Measurements from ENCODE around the gene APP. TPM values are rescaled to one million over a fixed set of nuclear protein-coding genes. Genes with fewer than 3 reads are reported as not detected.

Gene APP
- total and polyA plus RNA-seq, 4 experiments from 2014 or later = 4.9 to 57.9 (median 34.2) TPM

GRCh38 chr21:25872271-25872670 lies 298.3 kb downstream of the APP start:
- DNase-seq = no peak
- ChIA-PET POLR2A (ENCODE audit: partially characterized antibody) (no interaction called here), CTCF (ENCODE audit: partially characterized antibody) (no interaction called here)
- H3K4me1 ChIP-seq (ENCODE audit: insufficient read depth, low read length) = no peaks in the 10 kb centered on the region
- no peak overlapping the region for H3K27ac ChIP-seq (ENCODE audit: low read depth, low read length)
- peaks cover 0 to 1% of the 10 kb centered on the region in 2 donors for H3K27me3 Mint-ChIP-seq
- no peak overlapping the region for H3K4me3 Mint-ChIP-seq
- no peaks in the 10 kb centered on the region for H3K36me3 Mint-ChIP-seq
- H3K36me3 ChIP-seq (ENCODE audit: insufficient read depth, low read length) = no peaks in the 10 kb centered on the region
- no peak overlapping the region for H3K4me3 ChIP-seq (ENCODE audit: low read length in 2 of 2)
- intact Hi-C loops (cut with micrococcal nuclease) = no loop called here
- no peaks in the 10 kb centered on the region for H3K27me3 ChIP-seq (ENCODE audit: insufficient read depth, low read length)
- no peaks in the 10 kb centered on the region for H3K9me3 ChIP-seq (ENCODE audit: control insufficient read depth in 1 of 2, low read length in 2 of 2)
- no peaks in the 10 kb centered on the region for H3K4me1 Mint-ChIP-seq
- H3K27ac Mint-ChIP-seq = no peak overlapping the region
- peaks cover 0 to 2% (median 0%) of the 10 kb centered on the region in 8 donors for H3K9me3 Mint-ChIP-seq

- POLR2A ChIA-PET (ENCODE audit: partially characterized antibody) = no interaction called here
- peaks cover 0 to 2% (median 0%) of the 10 kb centered on the region in 8 donors for H3K9me3 Mint-ChIP-seq
- intact Hi-C loops (cut with micrococcal nuclease) = no loop called here
- Histone ChIP-seq H3K27me3 (ENCODE audit: insufficient read depth, low read length) (no peaks in the 10 kb centered on the region), H3K9me3 (ENCODE audit: control insufficient read depth in 1 of 2, low read length in 2 of 2) (no peaks in the 10 kb centered on the region), H3K4me1 (ENCODE audit: insufficient read depth, low read length) (no peaks in the 10 kb centered on the region), H3K27ac (ENCODE audit: low read depth, low read length) (no peak overlapping the region), H3K4me3 (ENCODE audit: low read length in 2 of 2) (no peak overlapping the region), H3K36me3 (ENCODE audit: insufficient read depth, low read length) (no peaks in the 10 kb centered on the region)
- DNase-seq = no peak
- no peak overlapping the region for H3K27ac Mint-ChIP-seq
- no peaks in the 10 kb centered on the region for H3K4me1 Mint-ChIP-seq
- no peak overlapping the region for H3K4me3 Mint-ChIP-seq
- CTCF ChIA-PET (ENCODE audit: partially characterized antibody) = no interaction called here
- peaks cover 0 to 1% of the 10 kb centered on the region in 2 donors for H3K27me3 Mint-ChIP-seq
- no peaks in the 10 kb centered on the region for H3K36me3 Mint-ChIP-seq
Observed at GRCh38 chr21:25871566-25871965, 299.0 kb downstream of the APP start.

- Mint-ChIP-seq H3K4me1 (peaks cover 0 to 5% (median 3%) of the 10 kb centered on the region in 4 donors), H3K36me3 (no peaks in the 10 kb centered on the region), H3K9me3 (peaks cover 0 to 2% (median 0%) of the 10 kb centered on the region in 8 donors), H3K4me3 (no peak overlapping the region), H3K27ac (no peak overlapping the region), H3K27me3 (peaks cover 1 to 6% of the 10 kb centered on the region in 2 donors)
- CTCF ChIA-PET (ENCODE audit: partially characterized antibody) = no interaction called here
- Histone ChIP-seq H3K4me1 (ENCODE audit: insufficient read depth, low read length) (no peaks in the 10 kb centered on the region), H3K9me3 (ENCODE audit: control insufficient read depth in 1 of 2, low read length in 2 of 2) (no peaks in the 10 kb centered on the region), H3K4me3 (ENCODE audit: low read length in 2 of 2) (no peak overlapping the region), H3K27me3 (ENCODE audit: insufficient read depth, low read length) (no peaks in the 10 kb centered on the region), H3K36me3 (ENCODE audit: insufficient read depth, low read length) (no peaks in the 10 kb centered on the region), H3K27ac (ENCODE audit: low read depth, low read length) (no peak overlapping the region)
- DNase-seq = no peak
- POLR2A ChIA-PET (ENCODE audit: partially characterized antibody) = no interaction called here
- intact Hi-C loops (cut with micrococcal nuclease) = no loop called here
Observed at GRCh38 chr21:25870084-25870483, 300.5 kb downstream of the APP start.

GRCh38 chr21:25867061-25867460 lies 303.5 kb downstream of the APP start:
- no peak overlapping the region for H3K4me3 Mint-ChIP-seq
- CTCF ChIA-PET (ENCODE audit: partially characterized antibody) = no interaction called here
- peaks cover 1 to 6% of the 10 kb centered on the region in 2 donors for H3K27me3 Mint-ChIP-seq
- no peaks in the 10 kb centered on the region for H3K4me1 ChIP-seq (ENCODE audit: insufficient read depth, low read length)
- intact Hi-C loops (cut with micrococcal nuclease) = no loop called here
- H3K4me1 Mint-ChIP-seq = peaks cover 0 to 5% (median 3%) of the 10 kb centered on the region in 4 donors
- H3K27me3 ChIP-seq (ENCODE audit: insufficient read depth, low read length) = no peaks in the 10 kb centered on the region
- H3K4me3 ChIP-seq (ENCODE audit: low read length in 2 of 2) = no peak overlapping the region
- no peak overlapping the region for H3K27ac ChIP-seq (ENCODE audit: low read depth, low read length)
- POLR2A ChIA-PET (ENCODE audit: partially characterized antibody) = no interaction called here
- H3K9me3 Mint-ChIP-seq = peaks cover 0 to 2% (median 0%) of the 10 kb centered on the region in 8 donors
- no peak for DNase-seq
- H3K9me3 ChIP-seq (ENCODE audit: control insufficient read depth in 1 of 2, low read length in 2 of 2) = no peaks in the 10 kb centered on the region
- H3K36me3 ChIP-seq (ENCODE audit: insufficient read depth, low read length) = no peaks in the 10 kb centered on the region
- no peak overlapping the region for H3K27ac Mint-ChIP-seq
- H3K36me3 Mint-ChIP-seq = no peaks in the 10 kb centered on the region

GRCh38 chr21:25863747-25864146 lies 306.8 kb downstream of the APP start:
- no peak for DNase-seq
- H3K27ac ChIP-seq (ENCODE audit: low read depth, low read length) = no peak overlapping the region
- no peaks in the 10 kb centered on the region for H3K9me3 Mint-ChIP-seq
- H3K27me3 Mint-ChIP-seq = peaks cover 0 to 6% of the 10 kb centered on the region in 2 donors
- no peaks in the 10 kb centered on the region for H3K27me3 ChIP-seq (ENCODE audit: insufficient read depth, low read length)
- H3K4me1 Mint-ChIP-seq = peaks cover 0 to 5% (median 3%) of the 10 kb centered on the region in 4 donors
- no peaks in the 10 kb centered on the region for H3K36me3 ChIP-seq (ENCODE audit: insufficient read depth, low read length)
- no peaks in the 10 kb centered on the region for H3K9me3 ChIP-seq (ENCODE audit: control insufficient read depth in 1 of 2, low read length in 2 of 2)
- H3K27ac Mint-ChIP-seq = peak overlapping the region in 1 of 7 donors; percentile 36
- no peak overlapping the region for H3K4me3 Mint-ChIP-seq
- CTCF ChIA-PET (ENCODE audit: partially characterized antibody) = interaction anchor here (1.4 kb wide), 1 partner anchor 255 kb away, joined by 8 read pairs; no protein-coding TSS in a partner anchor
- intact Hi-C loops (cut with micrococcal nuclease) = no loop called here
- no peak overlapping the region for H3K4me3 ChIP-seq (ENCODE audit: low read length in 2 of 2)
- no peaks in the 10 kb centered on the region for H3K36me3 Mint-ChIP-seq
- H3K4me1 ChIP-seq (ENCODE audit: insufficient read depth, low read length) = no peaks in the 10 kb centered on the region
- POLR2A ChIA-PET (ENCODE audit: partially characterized antibody) = no interaction called here

GRCh38 chr21:25863031-25863430 lies 307.5 kb downstream of the APP start:
- intact Hi-C loops (cut with micrococcal nuclease) = no loop called here
- H3K36me3 Mint-ChIP-seq = no peaks in the 10 kb centered on the region
- Histone ChIP-seq H3K4me3 (ENCODE audit: low read length in 2 of 2) (no peak overlapping the region), H3K27ac (ENCODE audit: low read depth, low read length) (no peak overlapping the region), H3K27me3 (ENCODE audit: insufficient read depth, low read length) (no peaks in the 10 kb centered on the region), H3K36me3 (ENCODE audit: insufficient read depth, low read length) (no peaks in the 10 kb centered on the region), H3K4me1 (ENCODE audit: insufficient read depth, low read length) (no peaks in the 10 kb centered on the region), H3K9me3 (ENCODE audit: control insufficient read depth in 1 of 2, low read length in 2 of 2) (no peaks in the 10 kb centered on the region)
- POLR2A ChIA-PET (ENCODE audit: partially characterized antibody) = no interaction called here
- H3K4me3 Mint-ChIP-seq = no peak overlapping the region
- H3K9me3 Mint-ChIP-seq = no peaks in the 10 kb centered on the region
- no peak overlapping the region for H3K27ac Mint-ChIP-seq
- H3K4me1 Mint-ChIP-seq = peaks cover 0 to 5% (median 3%) of the 10 kb centered on the region in 4 donors
- H3K27me3 Mint-ChIP-seq = peaks cover 2 to 6% of the 10 kb centered on the region in 2 donors
- CTCF ChIA-PET (ENCODE audit: partially characterized antibody) = interaction anchor here (2.1 kb wide), 1 partner anchor 255 kb away, joined by 7 read pairs; no protein-coding TSS in a partner anchor
- DNase-seq = no peak

- intact Hi-C loops (cut with micrococcal nuclease) = no loop called here
- H3K4me1 ChIP-seq (ENCODE audit: insufficient read depth, low read length) = no peaks in the 10 kb centered on the region
- H3K27ac ChIP-seq (ENCODE audit: low read depth, low read length) = no peak overlapping the region
- H3K4me3 Mint-ChIP-seq = no peak overlapping the region
- H3K4me1 Mint-ChIP-seq = peaks cover 0 to 5% (median 3%) of the 10 kb centered on the region in 4 donors
- no peaks in the 10 kb centered on the region for H3K36me3 ChIP-seq (ENCODE audit: insufficient read depth, low read length)
- ChIA-PET POLR2A (ENCODE audit: partially characterized antibody) (no interaction called here), CTCF (ENCODE audit: partially characterized antibody) (interaction anchor here (1.0 to 2.1 kb wide), 3 partner anchors 8 to 254 kb away, joined by 3 to 7 read pairs (median 4); no protein-coding TSS in a partner anchor)
- no peak overlapping the region for H3K4me3 ChIP-seq (ENCODE audit: low read length in 2 of 2)
- peak in 4 of 5 donors; percentile 8 to 14 (median 10) for DNase-seq
- H3K27me3 ChIP-seq (ENCODE audit: insufficient read depth, low read length) = no peaks in the 10 kb centered on the region
- H3K27ac Mint-ChIP-seq = no peak overlapping the region
- H3K9me3 ChIP-seq (ENCODE audit: control insufficient read depth in 1 of 2, low read length in 2 of 2) = no peaks in the 10 kb centered on the region
- no peaks in the 10 kb centered on the region for H3K9me3 Mint-ChIP-seq
- no peaks in the 10 kb centered on the region for H3K36me3 Mint-ChIP-seq
- peaks cover 2 to 6% of the 10 kb centered on the region in 2 donors for H3K27me3 Mint-ChIP-seq
Observed at GRCh38 chr21:25862596-25862995, 308.0 kb downstream of the APP start.
